NT2/D1 (cell line): ENCODE measurements around the gene SUMO1.

Source experiments
- DNase-seq: peaks from one replicate; pipeline ENCODE4 v3.0.0-alpha.2; 2011; ENCODE audit warnings: low read depth, low spot score
- H3K27me3 ChIP-seq: 2 replicates; pipeline ENCODE4 v1.6.0; 2011; ENCODE audit warnings: mild to moderate bottlenecking; ENCODE audit not compliant: insufficient read length, insufficient read depth
- H3K36me3 ChIP-seq: 2 replicates; pipeline ENCODE4 v1.6.1; 2011; ENCODE audit warnings: mild to moderate bottlenecking, low read length, mixed read lengths; ENCODE audit not compliant: insufficient read depth, insufficient read length
- H3K4me1 ChIP-seq: 2 replicates; pipeline ENCODE4 v1.5.1; 2011; ENCODE audit not compliant: insufficient read depth, insufficient read length
- H3K4me3 ChIP-seq: 2 replicates; pipeline ENCODE4 v1.5.1; 2011; ENCODE audit warnings: low read depth; ENCODE audit not compliant: insufficient read length
- H3K9ac ChIP-seq: 2 replicates; pipeline ENCODE4 v1.6.0; 2011; ENCODE audit warnings: low read depth; ENCODE audit not compliant: insufficient read length
- H3K9me3 ChIP-seq: 2 replicates; pipeline ENCODE4 v1.5.1; 2011; ENCODE audit warnings: mild to moderate bottlenecking, low read length; ENCODE audit not compliant: insufficient read depth
- SUZ12 ChIP-seq: IDR thresholded peaks from 2 replicates; pipeline ENCODE4 v1.6.1; 2011; ENCODE audit not compliant: insufficient read length, insufficient read depth; ENCODE audit errors: extremely low read depth
- YY1 ChIP-seq: IDR thresholded peaks from 2 replicates; pipeline ENCODE4 v1.6.1; 2011; ENCODE audit not compliant: insufficient read length, insufficient read depth
- ZNF274 ChIP-seq: IDR thresholded peaks from 2 replicates; pipeline ENCODE4 v1.6.1; 2011; ENCODE audit warnings: mild to moderate bottlenecking, low read depth, low read length

Gene SUMO1

DNA sequence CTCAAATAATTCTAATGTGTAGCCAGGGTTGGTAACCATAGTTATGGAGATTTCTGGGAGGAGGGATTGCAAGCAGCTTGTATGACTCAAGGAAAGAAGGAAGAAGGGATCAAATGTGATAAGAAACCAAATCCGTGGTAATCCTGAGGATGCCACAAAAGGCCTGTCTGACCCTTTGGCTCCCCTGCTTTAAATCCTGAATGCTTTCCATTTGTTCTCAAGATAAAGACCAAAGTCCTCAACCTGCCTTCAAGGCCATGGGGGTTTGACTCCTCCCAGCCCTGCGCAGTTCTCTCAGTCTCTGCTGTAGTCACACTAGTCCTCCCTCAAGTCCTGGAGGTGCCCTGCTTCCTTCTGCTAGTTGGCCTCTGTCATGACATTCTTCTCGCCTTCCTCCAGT is 74.0 kb downstream of the SUMO1 start:
- Histone ChIP-seq H3K4me3 (no peak overlapping the region), H3K36me3 (no peaks in the 10 kb centered on the region), H3K4me1 (peaks cover 2% of the 10 kb centered on the region), H3K9ac (no peak overlapping the region), H3K9me3 (no peaks in the 10 kb centered on the region), H3K27me3 (peaks cover 2% of the 10 kb centered on the region)
- TF ChIP-seq ZNF274: no peak
- TF ChIP-seq YY1: no peak
- no peak for TF ChIP-seq SUZ12
- no peak for DNase-seq

- no peaks in the 10 kb centered on the region for H3K36me3 ChIP-seq
- TF ChIP-seq SUZ12: no peak
- TF ChIP-seq ZNF274: no peak
Observed at GRCh38 chr2:202161151-202161835, 77.1 kb downstream of the SUMO1 start.

DNA sequence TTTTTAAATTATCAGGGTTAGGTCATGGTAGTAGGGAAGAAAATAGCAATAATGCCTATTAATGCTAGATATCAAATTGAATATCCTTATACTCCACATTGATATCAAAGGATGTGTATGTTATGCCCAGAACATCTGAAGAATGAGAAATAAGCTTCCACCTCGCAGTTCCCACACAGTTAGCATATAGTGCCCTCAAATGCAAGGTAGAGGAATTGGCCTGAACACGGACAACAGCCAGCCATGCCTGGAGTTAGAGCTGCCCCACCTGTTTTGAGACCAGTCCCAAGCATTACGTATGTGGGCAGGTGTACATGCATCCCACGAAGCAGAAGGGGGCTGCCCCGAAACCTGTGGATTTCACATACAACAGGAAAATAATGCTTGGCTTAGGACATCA is 79.6 kb downstream of the SUMO1 start:
- Histone ChIP-seq H3K4me1 (peaks cover 2% of the 10 kb centered on the region), H3K36me3 (no peaks in the 10 kb centered on the region), H3K27me3 (no peaks in the 10 kb centered on the region), H3K4me3 (no peak overlapping the region), H3K9ac (no peak overlapping the region), H3K9me3 (no peaks in the 10 kb centered on the region)
- TF ChIP-seq ZNF274: no peak
- no peak for TF ChIP-seq SUZ12
- TF ChIP-seq YY1: no peak
- no peak for DNase-seq

More at GRCh38 chr2:202161151-202161835, 77.1 kb downstream of the SUMO1 start:
- Histone ChIP-seq H3K4me1 (peaks cover 2% of the 10 kb centered on the region), H3K9ac (no peak overlapping the region), H3K9me3 (no peaks in the 10 kb centered on the region), H3K4me3 (no peak overlapping the region), H3K27me3 (no peaks in the 10 kb centered on the region)
- DNase-seq: no peak

DNA sequence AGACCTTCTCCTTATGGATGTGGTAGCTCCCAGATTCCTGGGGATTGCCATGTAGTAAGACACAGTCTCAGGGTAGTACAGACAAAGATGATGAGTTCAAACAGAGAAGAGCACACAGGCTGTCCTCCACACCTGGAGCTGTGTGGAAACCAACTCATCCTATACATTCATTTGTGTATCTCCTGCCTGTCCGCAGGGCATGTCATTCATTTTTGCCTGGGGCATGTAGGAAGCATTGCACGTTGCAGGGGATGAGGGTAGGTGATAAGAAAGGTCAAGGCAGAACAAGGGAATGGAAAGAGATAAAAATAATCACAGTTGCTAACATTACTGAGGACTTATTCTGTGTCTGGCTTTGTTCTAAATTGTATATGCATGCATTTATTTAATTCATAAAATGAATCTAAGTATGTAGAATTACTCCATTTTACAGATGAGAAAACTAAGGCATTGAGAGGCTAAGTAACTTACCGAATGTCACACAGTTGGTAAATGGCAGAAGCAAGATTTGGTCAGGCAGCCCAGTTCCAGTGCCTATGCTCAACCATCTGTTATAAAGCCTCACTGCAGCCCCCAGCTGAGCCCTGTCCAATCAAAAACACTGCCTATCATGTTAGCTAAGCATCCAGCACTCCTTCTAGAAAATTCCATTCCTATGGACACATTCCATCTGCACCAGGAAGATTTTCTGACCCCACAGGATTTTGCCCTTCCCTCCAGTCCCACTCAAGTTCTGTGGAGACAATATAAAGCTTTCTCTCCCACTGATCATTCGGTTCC is 81.0 kb downstream of the SUMO1 start:
- no peak overlapping the region for H3K9ac ChIP-seq
- no peak overlapping the region for H3K4me3 ChIP-seq
- no peaks in the 10 kb centered on the region for H3K36me3 ChIP-seq
- H3K27me3 ChIP-seq: no peaks in the 10 kb centered on the region
- no peak for TF ChIP-seq YY1
- H3K9me3 ChIP-seq: peaks cover 5% of the 10 kb centered on the region; the same call in 1 of the 2 replicates
- no peak for DNase-seq
- H3K4me1 ChIP-seq: peaks cover 2% of the 10 kb centered on the region
